ENCODE measurements around the gene SLC22A14. TPM values are rescaled to one million over a fixed set of nuclear protein-coding genes. Genes with fewer than 3 reads are reported as not detected.

Gene SLC22A14
- total RNA-seq, 2 experiments from 2014 or later: not detected

Other genes with a start within 250 kb of the SLC22A14 start
- gene DLEC1, start 243.1 kb upstream of the SLC22A14 start, total RNA-seq: under 1 TPM; 0.19 to 0.46 TPM
- gene ACAA1, start 145.2 kb upstream of the SLC22A14 start, total RNA-seq: 10 to 100 TPM; 52.2 to 64.6 TPM
- gene MYD88, start 143.6 kb upstream of the SLC22A14 start, total RNA-seq: 10 to 100 TPM; 32.8 to 33.1 TPM
- 10 to 100 TPM; 53.7 to 56.0 TPM for gene OXSR1, start 116.8 kb upstream of the SLC22A14 start, total RNA-seq
- gene SLC22A13, start 16.5 kb upstream of the SLC22A14 start, total RNA-seq: under 1 TPM; 0.21 TPM
- 1 to 10 TPM; 5.0 to 5.3 TPM for gene XYLB, start 64.5 kb downstream of the SLC22A14 start, total RNA-seq
- 1 to 10 TPM; 5.7 to 6.9 TPM for gene ACVR2B, start 171.6 kb downstream of the SLC22A14 start, total RNA-seq
- gene EXOG, start 214.0 kb downstream of the SLC22A14 start, total RNA-seq: 10 to 100 TPM; 13.0 to 14.9 TPM